ENCODE results near the gene TMPRSS13. TPM values are rescaled to one million over a fixed set of nuclear protein-coding genes. Genes with fewer than 3 reads are reported as not detected.

The TMPRSS13 gene
- total and polyA plus RNA-seq, 2 donors from 2014 or later, result 1.2 to 1.9 TPM

- no peak overlapping the region for H3K4me3 ChIP-seq (ENCODE audit: low read length in 3 of 3)
- no peak overlapping the region for H3K9ac ChIP-seq (ENCODE audit: low read length in 3 of 3)
- H3K36me3 ChIP-seq (ENCODE audit: control insufficient read depth in 2 of 3, insufficient read depth in 3 of 3, low read length in 3 of 3), result no peaks in the 10 kb centered on the region
- intact Hi-C loops (cut with DNase I), result no loop called here
- no peaks in the 10 kb centered on the region for H3K27me3 ChIP-seq (ENCODE audit: control insufficient read depth, insufficient read depth, low read length)
- peak overlapping the region in 1 of 2 donors; percentile 45 for H3K27ac ChIP-seq (ENCODE audit: low read depth in 2 of 2, low read length in 2 of 2)
- no peak for DNase-seq
- peaks cover 0 to 8% (median 7%) of the 10 kb centered on the region in 3 donors for H3K4me1 ChIP-seq (ENCODE audit: control insufficient read depth in 2 of 3, insufficient read depth in 2 of 3, low read depth in 1 of 3, low read length in 3 of 3)
- TF ChIP-seq CTCF (IDR thresholded peaks at IDR 0.05; ENCODE audit: borderline replicate concordance, extremely low read depth, insufficient read depth), result no peak
- H3K9me3 ChIP-seq (ENCODE audit: control insufficient read depth in 2 of 3, insufficient read depth in 1 of 3, low read length in 3 of 3), result no peaks in the 10 kb centered on the region
- no peak for FAIRE-seq
These were observed 59.6 kb downstream of the TMPRSS13 start for GRCh38 chr11:117869604-117870003.

GRCh38 chr11:117868815-117869561 lies 60.2 kb downstream of the TMPRSS13 start:
- Histone ChIP-seq H3K36me3 (ENCODE audit: control insufficient read depth in 2 of 3, insufficient read depth in 3 of 3, low read length in 3 of 3) (no peaks in the 10 kb centered on the region), H3K9me3 (ENCODE audit: control insufficient read depth in 2 of 3, insufficient read depth in 1 of 3, low read length in 3 of 3) (no peaks in the 10 kb centered on the region), H3K9ac (ENCODE audit: low read length in 3 of 3) (no peak overlapping the region), H3K27ac (ENCODE audit: low read depth in 2 of 2, low read length in 2 of 2) (peak overlapping the region in 1 of 2 donors; percentile 45), H3K27me3 (ENCODE audit: control insufficient read depth, insufficient read depth, low read length) (no peaks in the 10 kb centered on the region), H3K4me3 (ENCODE audit: low read length in 3 of 3) (no peak overlapping the region), H3K4me1 (ENCODE audit: control insufficient read depth in 2 of 3, insufficient read depth in 2 of 3, low read depth in 1 of 3, low read length in 3 of 3) (peaks cover 0 to 7% (median 6%) of the 10 kb centered on the region in 3 donors)
- peak in 3 of 5 donors; percentile 45 to 80 (median 78) for DNase-seq
- intact Hi-C loops (cut with DNase I), result no loop called here
- no peak for FAIRE-seq
- no peak for TF ChIP-seq CTCF (IDR thresholded peaks at IDR 0.05; ENCODE audit: borderline replicate concordance, extremely low read depth, insufficient read depth)

- Histone ChIP-seq H3K27me3 (ENCODE audit: control insufficient read depth, insufficient read depth, low read length) (no peaks in the 10 kb centered on the region), H3K36me3 (ENCODE audit: control insufficient read depth in 2 of 3, insufficient read depth in 3 of 3, low read length in 3 of 3) (no peaks in the 10 kb centered on the region), H3K4me1 (ENCODE audit: control insufficient read depth in 2 of 3, insufficient read depth in 2 of 3, low read depth in 1 of 3, low read length in 3 of 3) (peaks cover 0 to 7% (median 6%) of the 10 kb centered on the region in 3 donors), H3K4me3 (ENCODE audit: low read length in 3 of 3) (no peak overlapping the region), H3K9me3 (ENCODE audit: control insufficient read depth in 2 of 3, insufficient read depth in 1 of 3, low read length in 3 of 3) (no peaks in the 10 kb centered on the region), H3K9ac (ENCODE audit: low read length in 3 of 3) (no peak overlapping the region), H3K27ac (ENCODE audit: low read depth in 2 of 2, low read length in 2 of 2) (no peak overlapping the region)
- no peak for TF ChIP-seq CTCF (IDR thresholded peaks at IDR 0.05; ENCODE audit: borderline replicate concordance, extremely low read depth, insufficient read depth)
- intact Hi-C loops (cut with DNase I), result no loop called here
- FAIRE-seq, result no peak
- peak in 2 of 5 donors; percentile 60 to 76 for DNase-seq
These were observed 61.1 kb downstream of the TMPRSS13 start for GRCh38 chr11:117868088-117868487.

Data from kidney (tissue), 14 donors.